Epithelial cell of prostate (primary cell): ENCODE results near the gene SPINDOC.

ENCODE experiments used
- DNase-seq: peaks from one replicate; pipeline ENCODE4 v3.0.0-alpha.2; 2011; ENCODE audit warnings: low read depth, low spot score
- H3K27ac ChIP-seq: fragments of 450-650 bp; 2 replicates; pipeline ENCODE4 v1.5.1; 2017; ENCODE audit warnings: mild to moderate bottlenecking

The SPINDOC gene

GRCh38 chr11:63875506-63876065 is 62.3 kb downstream of the SPINDOC start:
- H3K27ac ChIP-seq = no peak overlapping the region
- DNase-seq = no peak

- H3K27ac ChIP-seq = no peak overlapping the region
- no peak for DNase-seq
Measured at GRCh38 chr11:63876616-63877015, 63.4 kb downstream of the SPINDOC start.
